Smooth muscle cell (in vitro differentiated cells): Measurements from ENCODE around the gene CDH4. TPM values are rescaled to one million over a fixed set of nuclear protein-coding genes. Genes with fewer than 3 reads are reported as not detected.

ENCODE experiments used
- DNase-seq: peaks from one replicate; lab custom pipeline; 2025; ENCODE audit not compliant: unreplicated experiment; lab: John Stamatoyannopoulos, UW
- H2AFZ ChIP-seq: fragments of 200-600 bp; sonication (generic); 2 replicates; pipeline ENCODE4 v1.6.0; 2016; ENCODE audit warnings: antibody characterized with exemption, low read depth, mild to moderate bottlenecking
- H3F3A ChIP-seq: fragments of 200-600 bp; sonication (generic); 2 replicates; pipeline ENCODE4 v1.6.0; 2017; ENCODE audit warnings: antibody characterized with exemption, low read depth
- H3K27ac ChIP-seq: fragments of 200-600 bp; sonication (generic); 2 replicates; pipeline ENCODE4 v1.5.1; 2016; ENCODE audit warnings: low read depth, mild to moderate bottlenecking
- H3K27me3 ChIP-seq: fragments of 200-600 bp; sonication (generic); 2 replicates; pipeline ENCODE4 v1.6.1; 2016; ENCODE audit warnings: low read depth, mild to moderate bottlenecking
- H3K36me3 ChIP-seq: fragments of 200-600 bp; sonication (generic); 2 replicates; pipeline ENCODE4 v1.5.1; 2016; ENCODE audit warnings: low read depth
- H3K4me1 ChIP-seq: fragments of 200-600 bp; sonication (generic); 2 replicates; pipeline ENCODE4 v1.5.1; 2016; ENCODE audit warnings: low read depth
- H3K4me2 ChIP-seq: fragments of 200-600 bp; sonication (generic); 2 replicates; pipeline ENCODE4 v1.6.0; 2016; ENCODE audit warnings: mild to moderate bottlenecking
- H3K4me3 ChIP-seq: fragments of 200-600 bp; sonication (generic); 2 replicates; pipeline ENCODE4 v1.5.1; 2016; ENCODE audit warnings: mild to moderate bottlenecking
- H3K79me2 ChIP-seq: fragments of 200-600 bp; sonication (generic); 2 replicates; pipeline ENCODE4 v1.6.0; 2016; ENCODE audit warnings: low read depth, mild to moderate bottlenecking
- H3K9ac ChIP-seq: fragments of 200-600 bp; sonication (generic); 2 replicates; pipeline ENCODE4 v1.6.0; 2016; ENCODE audit warnings: low read depth
- H3K9me3 ChIP-seq: fragments of 200-600 bp; sonication (generic); replicated peaks from 2 replicates; pipeline ENCODE4 v1.5.1; 2016; ENCODE audit warnings: low read depth
- H4K20me1 ChIP-seq: fragments of 200-600 bp; sonication (generic); 2 replicates; pipeline ENCODE4 v1.6.0; 2016; ENCODE audit warnings: low read depth
- CTCF ChIP-seq: fragments of 200-600 bp; sonication (generic); IDR thresholded peaks from 2 replicates; pipeline ENCODE4 v1.5.1; 2017; ENCODE audit warnings: borderline replicate concordance, mild to moderate bottlenecking, antibody characterized with exemption; ENCODE audit not compliant: insufficient read depth, poor library complexity, severe bottlenecking
- WGBS: methylation state at CpG from one replicate; pipeline ENCODE4 v1.1.7; 2016; ENCODE audit warnings: low lambda C conversion rate; 5-methylcytosine and 5-hydroxymethylcytosine counted together
- polyA plus RNA-seq: library from polyadenylated mRNA; unstranded; fragments of >200 nt; fragmentation: Nextera tagmentation; extraction: Ambion mirVana; gene quantifications from 2 replicates; pipeline ENCODE4 v1.2.1, GENCODE V29; 2016
- total RNA-seq: library from RNA; depleted of rRNA; stranded (reverse); fragments of >200 nt; gene quantifications from 2 replicates; pipeline ENCODE4 v1.2.3, GENCODE V29; 2014

Gene CDH4
- total and polyA plus RNA-seq, 2 experiments from 2014 or later, result 0.03 to 0.04 TPM

GRCh38 chr20:61571916-61572711 is 320.1 kb downstream of the CDH4 start:
- H3K4me2 ChIP-seq, result no peak overlapping the region
- H3K9me3 ChIP-seq, result no peaks in the 10 kb centered on the region
- H4K20me1 ChIP-seq, result no peaks in the 10 kb centered on the region
- 90% methylated on average over 13 of the region's 13 CpGs for WGBS
- H3K27ac ChIP-seq, result no peak overlapping the region
- H3K4me1 ChIP-seq, result peaks cover 8% of the 10 kb centered on the region
- H2AFZ ChIP-seq, result no peak overlapping the region
- H3K79me2 ChIP-seq, result no peaks in the 10 kb centered on the region
- no peak overlapping the region for H3K9ac ChIP-seq
- H3K27me3 ChIP-seq, result peaks cover 5% of the 10 kb centered on the region
- H3K36me3 ChIP-seq, result no peaks in the 10 kb centered on the region
- H3F3A ChIP-seq, result no peaks in the 10 kb centered on the region
- no peak for TF ChIP-seq CTCF
- no peak for DNase-seq
- H3K4me3 ChIP-seq, result no peak overlapping the region

- no peak for DNase-seq
- Histone ChIP-seq H3K9ac (no peak overlapping the region), H3K27ac (no peak overlapping the region), H3K4me2 (no peak overlapping the region), H3K36me3 (no peaks in the 10 kb centered on the region), H3K27me3 (peaks cover 12% of the 10 kb centered on the region), H3K9me3 (no peaks in the 10 kb centered on the region), H3K4me3 (no peak overlapping the region), H4K20me1 (no peaks in the 10 kb centered on the region), H3K4me1 (peaks cover 8% of the 10 kb centered on the region), H3K79me2 (no peaks in the 10 kb centered on the region), H3F3A (no peaks in the 10 kb centered on the region), H2AFZ (no peak overlapping the region)
- WGBS, result 87% methylated on average over 7 of the region's 7 CpGs
- no peak for TF ChIP-seq CTCF
Observed at GRCh38 chr20:61572789-61573188, 320.7 kb downstream of the CDH4 start.

- no peak overlapping the region for H3K27ac ChIP-seq
- no peaks in the 10 kb centered on the region for H3K9me3 ChIP-seq
- H4K20me1 ChIP-seq, result no peaks in the 10 kb centered on the region
- peaks cover 12% of the 10 kb centered on the region for H3K27me3 ChIP-seq
- no peak overlapping the region for H3K4me2 ChIP-seq
- no peak overlapping the region for H2AFZ ChIP-seq
- 94% methylated on average over 16 of the region's 16 CpGs for WGBS
- H3F3A ChIP-seq, result no peaks in the 10 kb centered on the region
- H3K4me1 ChIP-seq, result peaks cover 8% of the 10 kb centered on the region
- H3K36me3 ChIP-seq, result no peaks in the 10 kb centered on the region
- no peaks in the 10 kb centered on the region for H3K79me2 ChIP-seq
- TF ChIP-seq CTCF, result no peak
- H3K9ac ChIP-seq, result no peak overlapping the region
- no peak for DNase-seq
- no peak overlapping the region for H3K4me3 ChIP-seq
Observed at GRCh38 chr20:61573415-61574305, 321.6 kb downstream of the CDH4 start.
